Common myeloid progenitor, CD34-positive (primary cell): ENCODE results near the gene FAU.

ENCODE experiments used
- CTCF ChIA-PET: fragments of 350-600 bp; sonication (Branson Sonifier 250); formaldehyde crosslinking; loops from one replicate; lab custom pipeline; 2021; ENCODE audit warnings: antibody characterized with exemption; lab: Charles Lee
- POLR2A ChIA-PET: fragments of 350-600 bp; sonication (Branson Sonifier 250); formaldehyde crosslinking; loops from one replicate; lab custom pipeline; 2021; ENCODE audit warnings: antibody characterized with exemption; lab: Charles Lee
- DNase-seq, 3 donors: peaks; one replicate each; pipeline versions ENCODE4 v3.0.0 to v3.0.0-alpha.2; 2013
- H3K27ac ChIP-seq, 2 experiments: 1 replicate in 1 of 2; 2 replicates in 1 of 2; pipeline ENCODE4 v1.7.0; 2013; ENCODE audit warnings: inconsistent platforms in 2 of 2, low read length in 2 of 2, mild to moderate bottlenecking in 2 of 2, low read depth in 1 of 2, moderate library complexity in 1 of 2; ENCODE audit not compliant: severe bottlenecking in 2 of 2, insufficient read depth in 1 of 2, poor library complexity in 1 of 2
- H3K27me3 ChIP-seq, 5 experiments: replicated peaks in 2 of 5; 1 replicate in 3 of 5; 2 replicates in 2 of 5; pipeline versions ENCODE4 v1.6.1 to v1.7.0; 2013; ENCODE audit warnings: low read length in 4 of 5, mild to moderate bottlenecking in 2 of 5, moderate library complexity in 2 of 5, inconsistent platforms in 1 of 5; ENCODE audit not compliant: insufficient read depth in 5 of 5, control insufficient read depth in 4 of 5
- H3K36me3 ChIP-seq, 4 experiments: 1 replicate in 2 of 4; 2 replicates in 2 of 4; pipeline versions ENCODE4 v1.6.1 to v1.7.0; 2013; ENCODE audit warnings: low read length in 3 of 4, control low read depth in 1 of 4, mild to moderate bottlenecking in 1 of 4; ENCODE audit not compliant: control insufficient read depth in 4 of 4, insufficient read depth in 4 of 4
- H3K4me1 ChIP-seq, 4 experiments: 1 replicate in 3 of 4; 2 replicates in 1 of 4; pipeline versions ENCODE4 v1.6.1 to v1.7.1; 2013; ENCODE audit warnings: low read length in 3 of 4, mild to moderate bottlenecking in 3 of 4, control low read depth in 1 of 4, inconsistent platforms in 1 of 4, moderate library complexity in 1 of 4; ENCODE audit not compliant: control insufficient read depth in 4 of 4, insufficient read depth in 4 of 4; ENCODE audit errors: control extremely low read depth in 1 of 4
- H3K4me3 ChIP-seq, 7 experiments: 1 replicate in 4 of 7; 2 replicates in 3 of 7; pipeline versions ENCODE4 v1.5.1 to v1.7.0; 2013; ENCODE audit warnings: mild to moderate bottlenecking in 7 of 7, low read length in 6 of 7, moderate library complexity in 6 of 7, inconsistent platforms in 2 of 7, low read depth in 2 of 7, control low read depth in 1 of 7; ENCODE audit not compliant: insufficient read depth in 4 of 7, control insufficient read depth in 1 of 7; ENCODE audit errors: extremely low read depth in 1 of 7
- H3K9me3 ChIP-seq, 5 experiments: 1 replicate in 4 of 5; 2 replicates in 1 of 5; pipeline versions ENCODE4 v1.6.1 to v1.7.1; 2013; ENCODE audit warnings: low read length in 4 of 5, mild to moderate bottlenecking in 2 of 5, inconsistent platforms in 1 of 5, low read depth in 1 of 5, moderate library complexity in 1 of 5; ENCODE audit not compliant: control insufficient read depth in 4 of 5, insufficient read depth in 2 of 5; ENCODE audit errors: control extremely low read depth in 1 of 5
- WGBS: methylation state at CpG from one replicate; pipeline ENCODE4 v1.1.5; 2013; ENCODE audit not compliant: insufficient coverage; 5-methylcytosine and 5-hydroxymethylcytosine counted together

FAU gene

DNA sequence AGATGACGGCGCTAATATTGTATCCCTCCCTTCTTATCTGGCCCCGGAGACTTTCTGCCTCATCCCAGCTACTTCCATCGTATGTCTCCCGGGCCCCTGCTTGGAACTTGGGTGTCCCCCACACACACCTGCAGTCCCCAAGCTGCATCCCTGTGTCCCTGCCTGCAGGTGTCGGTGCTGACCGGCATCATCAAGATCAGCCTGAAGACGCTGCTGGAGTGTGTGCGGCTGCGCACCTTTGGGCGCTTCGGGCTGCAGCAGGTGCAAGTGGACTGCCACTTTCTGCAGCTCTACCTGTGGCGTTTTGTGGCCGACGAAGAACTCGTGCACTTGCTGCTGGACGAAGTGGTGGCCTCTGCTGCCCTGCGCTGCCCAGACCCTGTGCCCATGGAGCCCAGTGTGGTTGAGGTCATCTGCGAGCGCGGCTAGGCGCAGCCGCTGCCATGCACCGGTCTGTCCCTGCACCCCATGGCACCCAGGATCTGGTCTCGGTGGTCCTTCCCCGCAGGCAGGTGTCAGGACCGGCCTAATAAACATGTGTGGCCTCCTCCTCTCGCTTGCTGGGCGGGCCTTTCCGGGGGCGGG lies 10.7 kb downstream of the FAU start:
- H3K36me3 ChIP-seq, result peaks cover 0 to 59% (median 30%) of the 10 kb centered on the region in 4 experiments
- H3K27me3 ChIP-seq, result no peaks in the 10 kb centered on the region
- H3K4me1 ChIP-seq, result peaks cover 0 to 44% (median 34%) of the 10 kb centered on the region in 4 experiments
- no peak for DNase-seq
- no peaks in the 10 kb centered on the region for H3K9me3 ChIP-seq
- ChIA-PET CTCF (interaction anchor here (0.7 to 4.9 kb wide), 24 partner anchors 8 to 203 kb away, joined by 3 to 56 read pairs (median 4); partner anchors contain the start of genes ARL2, BATF2, CAPN1 and CDC42EP2), POLR2A (interaction anchor here (0.7 to 2.8 kb wide), 8 partner anchors 12 to 95 kb away, joined by 3 to 7 read pairs (median 3); partner anchors contain the start of genes SYVN1 and VPS51)
- H3K27ac ChIP-seq, result no peak overlapping the region
- WGBS, result 68% methylated on average over 31 of the region's 31 CpGs
- peak overlapping the region in 3 of 7 experiments; percentile 74 to 80 (median 74) for H3K4me3 ChIP-seq

DNA sequence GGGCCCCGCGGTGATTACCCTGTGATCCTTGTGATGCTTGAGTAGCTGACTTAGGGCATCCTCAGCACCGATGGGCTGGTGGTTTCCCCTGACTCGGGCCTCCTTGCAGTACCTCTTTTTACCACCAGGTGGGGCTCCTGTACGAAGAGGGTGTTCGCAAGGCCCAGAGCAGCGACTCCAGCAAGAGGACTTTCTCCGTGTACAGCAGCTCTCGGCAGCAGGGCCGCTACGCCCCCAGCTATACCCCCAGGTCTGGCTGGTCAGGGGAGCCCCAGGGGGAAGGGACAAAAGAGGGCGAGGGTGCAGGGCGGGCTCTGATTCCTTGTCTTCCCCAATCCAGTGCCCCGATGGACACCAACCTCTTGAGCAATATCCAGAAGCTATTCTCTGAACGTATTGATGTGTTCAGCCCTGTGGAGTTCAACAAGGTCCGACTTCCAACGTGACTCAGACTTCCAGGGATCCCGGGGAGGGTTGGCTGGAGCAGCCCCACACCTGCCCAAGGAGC lies 11.5 kb downstream of the FAU start:
- WGBS, result 19% methylated on average over 15 of the region's 18 CpGs
- Histone ChIP-seq H3K27ac (no peak overlapping the region), H3K9me3 (no peaks in the 10 kb centered on the region), H3K27me3 (no peaks in the 10 kb centered on the region), H3K4me1 (peaks cover 0 to 36% (median 31%) of the 10 kb centered on the region in 4 experiments), H3K36me3 (peaks cover 2 to 56% (median 30%) of the 10 kb centered on the region in 4 experiments), H3K4me3 (no peak overlapping the region)
- POLR2A ChIA-PET, result interaction anchor here (0.7 to 1.3 kb wide), 5 partner anchors 11 to 71 kb away, joined by 3 to 5 read pairs (median 3); partner anchors contain the start of genes CAPN1 and VPS51
- CTCF ChIA-PET, result interaction anchor here (0.6 to 4.9 kb wide), 20 partner anchors 7 to 204 kb away, joined by 3 to 56 read pairs (median 4); partner anchors contain the start of genes ARL2, BATF2, CAPN1 and CDC42EP2
- DNase-seq, result peak; percentile 85 to 94 (median 90)

DNA sequence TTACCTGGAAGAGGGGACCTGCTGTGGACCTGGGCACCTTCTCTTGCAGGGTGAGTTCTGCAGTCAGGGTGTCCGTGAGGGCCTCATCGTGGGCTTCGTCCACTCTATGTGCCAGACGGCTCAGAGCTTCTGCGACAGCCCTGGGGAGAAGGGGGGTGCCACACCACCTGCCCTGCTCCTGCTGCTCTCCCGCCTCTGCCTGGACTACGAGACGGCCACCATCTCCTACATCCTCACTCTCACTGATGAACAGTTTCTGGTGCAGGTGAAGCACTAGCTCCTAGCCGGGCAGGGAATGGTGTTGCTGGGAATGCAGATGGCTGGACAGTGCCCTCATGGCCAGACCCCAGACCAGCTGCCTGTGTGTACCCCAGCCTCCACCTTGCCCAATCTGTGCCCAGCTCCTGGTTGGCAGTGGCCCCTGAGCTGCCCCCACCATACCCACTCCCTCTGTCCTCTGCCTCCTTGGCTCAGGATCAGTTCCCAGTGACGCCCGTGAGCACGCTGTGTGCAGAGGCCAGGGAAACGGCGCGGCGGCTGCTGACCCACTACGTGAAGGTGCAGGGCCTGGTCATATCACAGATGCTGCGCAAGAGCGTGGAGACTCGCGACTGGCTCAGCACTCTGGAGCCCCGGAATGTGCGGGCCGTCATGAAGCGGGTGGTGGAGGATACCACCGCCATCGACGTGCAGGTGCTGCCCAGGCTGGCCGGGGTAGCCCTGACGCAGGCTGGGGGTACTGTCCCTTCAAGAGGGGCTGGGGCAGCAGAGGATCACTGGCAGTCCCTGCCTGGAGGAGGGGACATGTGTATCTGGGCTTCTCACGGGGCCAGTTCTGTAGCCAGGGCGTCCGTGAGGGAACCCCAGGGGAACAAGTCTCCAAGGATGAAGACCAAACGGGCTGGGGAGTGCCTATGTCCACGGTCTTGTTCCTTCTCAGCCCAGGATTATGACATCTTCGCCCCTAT lies 12.4 kb downstream of the FAU start:
- no peak for DNase-seq
- Histone ChIP-seq H3K27me3 (no peaks in the 10 kb centered on the region), H3K4me3 (no peak overlapping the region), H3K36me3 (peaks cover 2 to 52% (median 34%) of the 10 kb centered on the region in 4 experiments), H3K4me1 (peaks cover 0 to 35% (median 31%) of the 10 kb centered on the region in 4 experiments), H3K9me3 (no peaks in the 10 kb centered on the region), H3K27ac (no peak overlapping the region)
- ChIA-PET POLR2A (interaction anchor here (0.9 to 1.3 kb wide), 5 partner anchors 10 to 72 kb away, joined by 3 to 5 read pairs (median 3); partner anchors contain the start of gene CAPN1), CTCF (interaction anchor here (0.6 to 4.9 kb wide), 15 partner anchors 7 to 141 kb away, joined by 3 to 56 read pairs (median 6); partner anchors contain the start of genes ARL2, CAPN1, FAU and MRPL49)
- 92% methylated on average over 33 of the region's 36 CpGs for WGBS

DNA sequence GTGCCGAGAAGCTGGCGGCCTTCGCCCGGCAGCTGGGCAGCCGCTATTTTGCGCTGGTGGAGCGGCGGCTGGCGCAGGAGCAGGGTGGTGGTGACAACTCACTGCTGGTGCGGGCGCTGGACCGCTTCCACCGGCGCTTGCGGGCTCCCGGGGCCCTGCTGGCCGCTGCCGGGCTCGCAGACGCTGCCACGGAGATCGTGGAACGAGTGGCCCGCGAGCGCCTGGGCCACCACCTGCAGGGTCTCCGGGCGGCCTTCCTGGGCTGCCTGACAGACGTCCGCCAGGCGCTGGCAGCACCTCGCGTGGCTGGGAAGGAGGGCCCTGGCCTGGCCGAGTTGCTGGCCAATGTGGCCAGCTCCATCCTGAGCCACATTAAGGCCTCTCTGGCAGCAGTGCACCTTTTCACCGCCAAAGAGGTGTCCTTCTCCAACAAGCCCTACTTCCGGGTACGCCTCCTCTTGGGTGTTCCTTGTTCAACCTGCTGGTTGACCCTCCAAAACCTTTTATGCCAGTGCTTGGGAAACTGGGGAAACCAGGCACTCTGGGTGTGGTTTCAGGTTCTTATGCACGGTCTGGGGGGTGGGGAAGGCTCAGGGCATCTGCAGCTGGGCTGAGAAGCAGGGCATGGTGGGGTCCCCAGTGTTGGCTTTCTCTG lies 13.3 kb downstream of the FAU start:
- no peak overlapping the region for H3K27ac ChIP-seq
- POLR2A ChIA-PET, result interaction anchor here (1.0 to 1.1 kb wide), 2 partner anchors 41 to 73 kb away, joined by 3 read pairs; partner anchors contain the start of gene CAPN1
- no peaks in the 10 kb centered on the region for H3K9me3 ChIP-seq
- H3K4me3 ChIP-seq, result no peak overlapping the region
- CTCF ChIA-PET, result interaction anchor here (1.0 to 4.9 kb wide), 7 partner anchors 9 to 72 kb away, joined by 3 to 56 read pairs (median 4); partner anchors contain the start of genes FAU, MRPL49, VPS51 and ZNHIT2
- 97% methylated on average over 32 of the region's 38 CpGs for WGBS
- no peaks in the 10 kb centered on the region for H3K27me3 ChIP-seq
- H3K36me3 ChIP-seq, result peaks cover 2 to 51% (median 36%) of the 10 kb centered on the region in 4 experiments
- peaks cover 0 to 29% (median 28%) of the 10 kb centered on the region in 4 experiments for H3K4me1 ChIP-seq
- DNase-seq, result no peak

DNA sequence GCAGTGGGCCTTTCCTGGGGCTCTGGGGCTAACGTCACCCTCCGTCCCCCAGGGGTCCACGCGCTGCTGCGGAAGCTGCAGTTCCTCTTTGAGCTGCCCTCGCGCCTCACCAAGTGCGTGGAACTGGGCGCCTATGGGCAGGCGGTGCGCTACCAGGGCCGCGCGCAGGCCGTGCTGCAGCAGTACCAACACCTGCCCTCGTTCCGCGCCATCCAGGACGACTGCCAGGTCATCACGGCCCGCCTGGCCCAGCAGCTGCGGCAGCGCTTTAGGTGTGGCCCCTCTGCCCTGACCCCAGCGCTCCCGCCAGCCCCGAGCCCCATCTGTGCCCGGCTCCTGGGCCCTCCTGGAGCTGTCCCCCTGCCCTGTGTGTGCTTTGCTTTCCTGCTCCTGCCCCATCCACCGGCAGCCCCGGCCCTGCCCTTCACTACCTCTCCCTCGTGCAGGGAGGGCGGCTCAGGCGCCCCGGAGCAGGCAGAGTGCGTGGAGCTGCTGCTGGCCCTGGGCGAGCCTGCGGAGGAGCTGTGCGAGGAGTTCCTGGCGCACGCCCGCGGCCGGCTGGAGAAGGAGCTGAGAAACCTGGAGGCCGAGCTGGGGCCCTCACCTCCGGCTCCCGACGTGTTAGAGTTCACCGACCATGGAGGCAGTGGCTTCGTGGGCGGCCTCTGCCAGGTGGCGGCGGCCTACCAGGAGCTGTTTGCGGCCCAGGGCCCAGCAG lies 14.0 kb downstream of the FAU start:
- POLR2A ChIA-PET, result interaction anchor here (0.9 to 1.1 kb wide), 2 partner anchors 8 to 74 kb away, joined by 3 to 4 read pairs; partner anchors contain the start of gene CAPN1
- Histone ChIP-seq H3K9me3 (no peaks in the 10 kb centered on the region), H3K27ac (no peak overlapping the region), H3K4me1 (peaks cover 0 to 23% (median 21%) of the 10 kb centered on the region in 4 experiments), H3K27me3 (no peaks in the 10 kb centered on the region), H3K36me3 (peaks cover 2 to 54% (median 38%) of the 10 kb centered on the region in 4 experiments), H3K4me3 (no peak overlapping the region)
- DNase-seq, result no peak
- CTCF ChIA-PET, result interaction anchor here (1.0 to 4.7 kb wide), 6 partner anchors 11 to 72 kb away, joined by 3 to 35 read pairs (median 4); partner anchors contain the start of genes FAU and MRPL49
- 98% methylated on average over 41 of the region's 52 CpGs for WGBS
